Measurements from ENCODE around the gene BMPR1B.

The BMPR1B gene

GRCh38 chr4:94764069-94764468 is 6.3 kb downstream of the BMPR1B start:
- H4K20me1 ChIP-seq (ENCODE audit: control insufficient read depth, insufficient read depth, low read depth, low read length), result no peaks in the 10 kb centered on the region
- H3K79me2 ChIP-seq (ENCODE audit: control insufficient read depth, low read length), result no peaks in the 10 kb centered on the region
- no peak for TF ChIP-seq EZH2phosphoT487 (IDR thresholded peaks at IDR 0.05; ENCODE audit: borderline replicate concordance, low read length)
- TF ChIP-seq CTCF (IDR thresholded peaks at IDR 0.05; ENCODE audit: low read depth, low read length, poor library complexity, severe bottlenecking), result no peak
- H3K36me3 ChIP-seq (ENCODE audit: control insufficient read depth, low read length), result no peaks in the 10 kb centered on the region
- H3K27ac ChIP-seq (ENCODE audit: low read depth, low read length), result no peak overlapping the region
- H3K4me3 ChIP-seq (ENCODE audit: low read length), result no peak overlapping the region
- H3K9me2 ChIP-seq (replicated peaks; ENCODE audit: control insufficient read depth, low read length), result no peaks in the 10 kb centered on the region
- no peaks in the 10 kb centered on the region for H3K4me1 ChIP-seq (ENCODE audit: control insufficient read depth, low read length)
- H3K9me3 ChIP-seq (ENCODE audit: control insufficient read depth, insufficient read depth, low read length), result no peaks in the 10 kb centered on the region
- no peaks in the 10 kb centered on the region for H3F3A ChIP-seq (ENCODE audit: control insufficient read depth, insufficient read depth)
- H3K4me2 ChIP-seq (ENCODE audit: low read length), result no peak overlapping the region
- peaks cover 2% of the 10 kb centered on the region; the same call in 1 of the 2 replicates for H3K27me3 ChIP-seq (ENCODE audit: control insufficient read depth, low read length)

- Histone ChIP-seq H3K9me2 (replicated peaks; ENCODE audit: control insufficient read depth, low read length) (no peaks in the 10 kb centered on the region), H4K20me1 (ENCODE audit: control insufficient read depth, insufficient read depth, low read depth, low read length) (no peaks in the 10 kb centered on the region), H3K27me3 (ENCODE audit: control insufficient read depth, low read length) (peaks cover 2% of the 10 kb centered on the region; the same call in 1 of the 2 replicates), H3K36me3 (ENCODE audit: control insufficient read depth, low read length) (no peaks in the 10 kb centered on the region), H3K4me3 (ENCODE audit: low read length) (no peak overlapping the region), H3K4me1 (ENCODE audit: control insufficient read depth, low read length) (no peaks in the 10 kb centered on the region), H3K4me2 (ENCODE audit: low read length) (no peak overlapping the region), H3K79me2 (ENCODE audit: control insufficient read depth, low read length) (no peaks in the 10 kb centered on the region), H3F3A (ENCODE audit: control insufficient read depth, insufficient read depth) (no peaks in the 10 kb centered on the region), H3K9me3 (ENCODE audit: control insufficient read depth, insufficient read depth, low read length) (no peaks in the 10 kb centered on the region), H3K27ac (ENCODE audit: low read depth, low read length) (no peak overlapping the region)
- no peak for TF ChIP-seq EZH2phosphoT487 (IDR thresholded peaks at IDR 0.05; ENCODE audit: borderline replicate concordance, low read length)
- no peak for TF ChIP-seq CTCF (IDR thresholded peaks at IDR 0.05; ENCODE audit: low read depth, low read length, poor library complexity, severe bottlenecking)
These were observed 7.4 kb downstream of the BMPR1B start for GRCh38 chr4:94765174-94765573.

GRCh38 chr4:94765648-94766047 is 7.9 kb downstream of the BMPR1B start:
- H3K4me1 ChIP-seq (ENCODE audit: control insufficient read depth, low read length), result no peaks in the 10 kb centered on the region
- TF ChIP-seq EZH2phosphoT487 (IDR thresholded peaks at IDR 0.05; ENCODE audit: borderline replicate concordance, low read length) (no peak), CTCF (IDR thresholded peaks at IDR 0.05; ENCODE audit: low read depth, low read length, poor library complexity, severe bottlenecking) (no peak)

More at GRCh38 chr4:94765648-94766047, 7.9 kb downstream of the BMPR1B start:
- H3K4me3 ChIP-seq (ENCODE audit: low read length), result no peak overlapping the region
- no peak overlapping the region for H3K27ac ChIP-seq (ENCODE audit: low read depth, low read length)
- H3K4me2 ChIP-seq (ENCODE audit: low read length), result no peak overlapping the region
- H3K36me3 ChIP-seq (ENCODE audit: control insufficient read depth, low read length), result no peaks in the 10 kb centered on the region
- no peaks in the 10 kb centered on the region for H3K79me2 ChIP-seq (ENCODE audit: control insufficient read depth, low read length)
- no peaks in the 10 kb centered on the region for H3K9me3 ChIP-seq (ENCODE audit: control insufficient read depth, insufficient read depth, low read length)
- H3F3A ChIP-seq (ENCODE audit: control insufficient read depth, insufficient read depth), result no peaks in the 10 kb centered on the region
- no peaks in the 10 kb centered on the region for H3K9me2 ChIP-seq (replicated peaks; ENCODE audit: control insufficient read depth, low read length)
- H4K20me1 ChIP-seq (ENCODE audit: control insufficient read depth, insufficient read depth, low read depth, low read length), result no peaks in the 10 kb centered on the region
- peaks cover 2% of the 10 kb centered on the region; the same call in 1 of the 2 replicates for H3K27me3 ChIP-seq (ENCODE audit: control insufficient read depth, low read length)

All from DOHH2 (cell line).